ENCODE measurements around the gene KRT28. TPM values are rescaled to one million over a fixed set of nuclear protein-coding genes. Genes with fewer than 3 reads are reported as not detected.
"Not testable (repeated sequence)": the region's sequence is repeated elsewhere in the genome, so short reads cannot be mapped to it uniquely, and the experiment has no call there.

The KRT28 gene
- total RNA-seq, 2 donors from 2014 or later, result not detected

DNA sequence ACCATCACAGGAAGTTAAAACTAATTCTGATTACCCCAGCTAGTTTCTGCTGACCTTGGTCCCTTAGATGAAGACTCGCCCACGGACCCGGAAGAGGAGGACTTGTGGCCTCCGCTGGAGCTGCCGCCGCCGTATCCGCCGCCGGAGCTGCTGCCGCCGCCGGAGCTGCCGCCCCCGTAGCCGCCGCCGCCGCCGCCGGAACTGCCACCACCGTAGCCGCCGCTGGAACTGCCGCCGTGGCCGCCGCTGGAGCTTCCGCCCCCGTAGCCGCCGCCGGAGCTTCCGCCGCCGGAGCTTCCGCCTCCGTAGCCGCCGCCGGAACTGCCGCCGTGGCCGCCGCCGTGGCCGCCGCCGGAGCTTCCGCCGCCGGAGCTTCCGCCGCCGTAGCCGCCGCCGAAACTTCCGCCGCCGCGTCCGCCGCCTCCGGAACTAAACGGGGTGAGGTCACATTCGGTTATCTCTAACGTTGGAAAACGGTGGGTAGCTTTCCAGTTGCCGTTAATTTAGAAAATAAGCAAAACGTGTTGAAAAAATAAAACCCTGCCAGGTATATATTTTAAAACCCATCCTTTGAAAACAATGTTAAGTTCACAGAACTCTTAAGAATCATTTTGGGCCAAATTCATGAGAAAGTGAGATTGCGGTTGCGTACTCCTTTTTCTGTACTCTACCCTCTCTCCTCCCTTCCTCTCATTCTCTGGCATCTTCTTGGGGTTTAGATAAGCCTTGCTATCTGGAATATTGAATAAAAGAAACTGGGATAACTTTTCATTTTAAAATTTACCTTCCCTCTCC is 19.2 kb upstream of the KRT28 start:
- H3K9me3 ChIP-seq, result no peaks in the 10 kb centered on the region
- WGBS, result 1% methylated on average over 68 of the region's 73 CpGs
- H3K4me1 ChIP-seq (replicated peaks), result peaks cover 5% of the 10 kb centered on the region
- H3K36me3 ChIP-seq, result no peaks in the 10 kb centered on the region
- peak; percentile 62 for DNase-seq (ENCODE audit: low spot score)
- TF ChIP-seq POLR2A (IDR thresholded peaks at IDR 0.05) (peak; percentile 49), CTCF (IDR thresholded peaks at IDR 0.05) (peak in 1 of 4 experiments; percentile 11), POLR2AphosphoS5 (IDR thresholded peaks at IDR 0.05) (peak; percentile 23)
- H3K27me3 ChIP-seq (replicated peaks; ENCODE audit: insufficient read depth), result no peaks in the 10 kb centered on the region
- intact Hi-C loops (cut with DNase I), result no loop called here
- peak overlapping the region; percentile 62 to 64 for H3K4me3 ChIP-seq
- peak overlapping the region; percentile 72 to 77 for H3K27ac ChIP-seq

GRCh38 chr17:40818343-40818732 is 18.6 kb upstream of the KRT28 start:
- Histone ChIP-seq H3K9me3 (no peaks in the 10 kb centered on the region), H3K27ac (peak overlapping the region; percentile 72 to 77), H3K4me3 (peak overlapping the region; percentile 62 to 64), H3K27me3 (replicated peaks; ENCODE audit: insufficient read depth) (no peaks in the 10 kb centered on the region), H3K36me3 (no peaks in the 10 kb centered on the region), H3K4me1 (replicated peaks) (peaks cover 5% of the 10 kb centered on the region)
- 9% methylated on average over 7 of the region's 7 CpGs for WGBS
- DNase-seq (ENCODE audit: low spot score), result no peak
- TF ChIP-seq CTCF (IDR thresholded peaks at IDR 0.05), result no peak
- no peak for TF ChIP-seq POLR2AphosphoS5 (IDR thresholded peaks at IDR 0.05)
- no peak for TF ChIP-seq POLR2A (IDR thresholded peaks at IDR 0.05)
- intact Hi-C loops (cut with DNase I), result no loop called here

GRCh38 chr17:40817103-40817682 is 17.4 kb upstream of the KRT28 start:
- Histone ChIP-seq H3K36me3 (no peaks in the 10 kb centered on the region), H3K4me3 (no peak overlapping the region), H3K9me3 (no peaks in the 10 kb centered on the region), H3K27me3 (replicated peaks; ENCODE audit: insufficient read depth) (no peaks in the 10 kb centered on the region), H3K4me1 (replicated peaks) (peaks cover 5% of the 10 kb centered on the region), H3K27ac (no peak overlapping the region)
- TF ChIP-seq POLR2A (IDR thresholded peaks at IDR 0.05), result no peak
- TF ChIP-seq POLR2AphosphoS5 (IDR thresholded peaks at IDR 0.05), result no peak
- no peak for TF ChIP-seq CTCF (IDR thresholded peaks at IDR 0.05)
- intact Hi-C loops (cut with DNase I), result no loop called here
- 92% methylated on average over 4 of the region's 4 CpGs for WGBS
- no peak for DNase-seq (ENCODE audit: low spot score)

DNA sequence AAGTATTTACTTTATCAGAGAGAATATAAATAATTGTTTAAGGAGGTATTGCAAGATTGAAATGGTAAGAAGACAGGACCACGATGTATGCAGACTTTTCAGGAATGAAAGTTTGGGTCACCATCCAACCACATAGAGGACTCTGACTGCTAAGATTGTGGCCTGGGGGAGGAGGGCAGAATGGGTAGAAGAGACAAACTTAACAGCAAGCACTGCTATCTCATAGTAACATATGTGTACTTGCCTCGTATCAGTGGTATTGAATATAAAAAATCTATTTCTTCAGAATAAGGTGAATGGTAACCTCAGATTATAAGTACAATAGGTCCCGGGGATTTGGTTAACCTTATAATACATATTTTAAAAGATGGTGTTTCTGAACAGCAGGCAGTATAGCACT is 16.8 kb upstream of the KRT28 start:
- intact Hi-C loops (cut with DNase I), result no loop called here
- no peaks in the 10 kb centered on the region for H3K27me3 ChIP-seq (replicated peaks; ENCODE audit: insufficient read depth)
- H3K4me3 ChIP-seq, result no peak overlapping the region
- H3K27ac ChIP-seq, result no peak overlapping the region
- no peaks in the 10 kb centered on the region for H3K36me3 ChIP-seq
- no peaks in the 10 kb centered on the region for H3K9me3 ChIP-seq
- DNase-seq (ENCODE audit: low spot score), result no peak
- peaks cover 5% of the 10 kb centered on the region for H3K4me1 ChIP-seq (replicated peaks)
- no peak for TF ChIP-seq POLR2AphosphoS5 (IDR thresholded peaks at IDR 0.05)
- no peak for TF ChIP-seq POLR2A (IDR thresholded peaks at IDR 0.05)
- no peak for TF ChIP-seq CTCF (IDR thresholded peaks at IDR 0.05)
- WGBS, result 90% methylated on average over 3 of the region's 3 CpGs

DNA sequence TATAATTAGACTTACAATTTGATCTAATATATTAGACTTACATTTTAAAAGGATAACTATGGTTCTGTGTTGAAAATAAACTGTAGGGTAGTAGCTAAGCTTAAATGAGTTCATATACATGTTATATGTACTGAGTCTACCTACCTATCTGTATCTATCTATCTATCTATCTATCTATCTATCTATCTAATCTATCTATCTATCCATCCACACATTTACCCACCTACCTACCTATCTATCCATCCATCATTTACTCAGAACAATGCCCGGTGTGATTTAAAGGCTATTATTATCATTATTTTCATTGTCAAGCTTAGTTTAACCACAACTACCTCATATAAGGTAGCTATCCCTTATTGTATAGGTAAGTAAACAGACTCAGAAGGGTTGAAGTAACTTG is 15.6 kb upstream of the KRT28 start:
- Histone ChIP-seq H3K27ac (no peak overlapping the region), H3K4me1 (replicated peaks) (peaks cover 5% of the 10 kb centered on the region), H3K27me3 (replicated peaks; ENCODE audit: insufficient read depth) (no peaks in the 10 kb centered on the region), H3K9me3 (no peaks in the 10 kb centered on the region), H3K4me3 (no peak overlapping the region), H3K36me3 (no peaks in the 10 kb centered on the region)
- TF ChIP-seq CTCF (IDR thresholded peaks at IDR 0.05) (no peak), POLR2A (IDR thresholded peaks at IDR 0.05) (no peak), POLR2AphosphoS5 (IDR thresholded peaks at IDR 0.05) (no peak)
- 93% methylated on average over 1 of the region's 1 CpG for WGBS
- no peak for DNase-seq (ENCODE audit: low spot score)
- intact Hi-C loops (cut with DNase I), result no loop called here

DNA sequence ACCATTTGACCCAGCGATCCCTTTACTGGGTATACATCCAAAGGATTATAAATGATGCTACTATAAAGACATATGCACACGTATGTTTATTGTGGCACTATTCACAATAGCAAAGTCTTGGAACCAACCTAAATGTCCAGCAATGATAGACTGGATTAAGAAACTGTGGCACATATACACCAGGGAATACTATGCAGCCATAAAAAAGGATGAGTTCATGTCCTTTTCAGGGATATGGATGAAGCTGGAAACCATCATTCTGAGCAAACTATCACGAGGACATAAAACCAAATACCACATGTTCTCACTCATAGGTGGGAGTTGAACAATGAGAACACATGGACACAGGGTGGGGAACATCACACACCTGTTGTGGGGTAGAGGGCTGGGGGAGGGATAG is 14.9 kb upstream of the KRT28 start:
- H3K9me3 ChIP-seq; intact Hi-C loops (cut with DNase I); H3K27me3 ChIP-seq (replicated peaks; ENCODE audit: insufficient read depth); H3K36me3 ChIP-seq; DNase-seq (ENCODE audit: low spot score); H3K27ac ChIP-seq; H3K4me3 ChIP-seq; H3K4me1 ChIP-seq (replicated peaks): not testable (repeated sequence)
- 81% methylated on average over 3 of the region's 3 CpGs for WGBS

All from prostate gland (tissue), 2 donors.